Measurements from ENCODE around the gene TMED4. TPM values are rescaled to one million over a fixed set of nuclear protein-coding genes. Genes with fewer than 3 reads are reported as not detected.

TMED4 gene
- total and polyA plus RNA-seq, 2 of the 13 experiments (the other 11 are each of a cell fraction or from before 2014, with no cell fraction given): 81.4 to 109 TPM

GRCh38 chr7:44573464-44574286, 8.4 kb downstream of the TMED4 start, which contains the start of gene DDX56 (continued):
- peak; percentile 90; the same call in 1 of the 2 replicates for TF ChIP-seq NFAT5 (CRISPR knock-in tag; IDR thresholded peaks at IDR 0.05)
- peak; percentile 87; the same call in 1 of the 2 replicates for TF ChIP-seq SMAD9 (CRISPR knock-in tag; IDR thresholded peaks at IDR 0.05)
- peak; percentile 89 for TF ChIP-seq ZNF605 (CRISPR knock-in tag; IDR thresholded peaks at IDR 0.05)
- TF ChIP-seq MTERF4 (CRISPR knock-in tag; IDR thresholded peaks at IDR 0.05): peak; percentile 87; the same call in 1 of the 2 replicates
- peak; percentile 56; the same call in 1 of the 2 replicates for TF ChIP-seq ZBTB25 (CRISPR knock-in tag; IDR thresholded peaks at IDR 0.05)
- no peak; the same call in none of the 2 replicates for TF ChIP-seq ZNF44 (CRISPR knock-in tag; IDR thresholded peaks at IDR 0.05)
- no peak for TF ChIP-seq CHD4 (IDR thresholded peaks at IDR 0.05; ENCODE audit: borderline replicate concordance, low read length)
- TF ChIP-seq BRCA1 (CRISPR knock-in tag; IDR thresholded peaks at IDR 0.05): peak; percentile 93
- TF ChIP-seq ZNF431 (CRISPR knock-in tag; IDR thresholded peaks at IDR 0.05; ENCODE audit: borderline replicate concordance, low read depth): no peak; the same call in 1 of the 2 replicates
- peak; percentile 36; the same call in 1 of the 2 replicates for TF ChIP-seq PATZ1 (CRISPR knock-in tag; IDR thresholded peaks at IDR 0.05)
- peak; percentile 92 for TF ChIP-seq HOXA5 (CRISPR knock-in tag; IDR thresholded peaks at IDR 0.05)
- peak; percentile 13; the same call in 1 of the 2 replicates for TF ChIP-seq ZNF333 (CRISPR knock-in tag; IDR thresholded peaks at IDR 0.05; ENCODE audit: borderline replicate concordance)
- TF ChIP-seq ZNF446 (CRISPR knock-in tag; IDR thresholded peaks at IDR 0.05): 0 out of 2 replicates have a peak, but pooled peaks have one; percentile 62
- TF ChIP-seq HCFC1 (IDR thresholded peaks at IDR 0.05; ENCODE audit: low read depth, low read length): peak; percentile 36
- peak; percentile 91 for TF ChIP-seq SALL2 (CRISPR knock-in tag; IDR thresholded peaks at IDR 0.05)
- TF ChIP-seq YY1 (IDR thresholded peaks at IDR 0.05; ENCODE audit: insufficient read depth, insufficient replicate concordance, low read depth, low read length): peak; percentile 91
- TF ChIP-seq TBX3 (IDR thresholded peaks at IDR 0.05; ENCODE audit: borderline replicate concordance): peak; percentile 19; the same call in 1 of the 2 replicates
- no peak for TF ChIP-seq ZNF562 (CRISPR knock-in tag; IDR thresholded peaks at IDR 0.05; ENCODE audit: borderline replicate concordance)
